HuH-7.5 (cell line): ENCODE results near the gene PAXX.

Experiments
- DNase-seq: peaks from one replicate; pipeline ENCODE4 v3.0.0; 2011; ENCODE audit warnings: low spot score

The PAXX gene

GRCh38 chr9:136968333-136969127 lies 23.7 kb upstream of the PAXX start:
- no peak for DNase-seq

GRCh38 chr9:136969150-136969549 lies 23.1 kb upstream of the PAXX start:
- no peak for DNase-seq

- DNase-seq: no peak
These were observed 22.4 kb upstream of the PAXX start for GRCh38 chr9:136969774-136970173.

- DNase-seq: no peak
These were observed 21.9 kb upstream of the PAXX start for GRCh38 chr9:136970361-136970760.

- no peak for DNase-seq
These were observed 20.5 kb upstream of the PAXX start for GRCh38 chr9:136971746-136972145.

- no peak for DNase-seq
These were observed 19.9 kb upstream of the PAXX start for GRCh38 chr9:136972335-136972734.

- no peak for DNase-seq
These were observed 19.5 kb upstream of the PAXX start for GRCh38 chr9:136972743-136973142.

- no peak for DNase-seq
These were observed 18.3 kb upstream of the PAXX start for GRCh38 chr9:136973618-136974617.

GRCh38 chr9:136974817-136975535 lies 17.2 kb upstream of the PAXX start:
- no peak for DNase-seq

GRCh38 chr9:136975644-136976043 lies 16.6 kb upstream of the PAXX start:
- DNase-seq: no peak

GRCh38 chr9:136977223-136977622 lies 15.0 kb upstream of the PAXX start, which contains the start of gene PTGDS:
TSS of gene PTGDS (plus strand) at chr9:136977504. CDS start at chr9:136977579, 75 bp downstream.
- DNase-seq: no peak

GRCh38 chr9:136977649-136978072 lies 14.6 kb upstream of the PAXX start:
- no peak for DNase-seq

GRCh38 chr9:136978073-136978864 lies 14.0 kb upstream of the PAXX start:
- peak; percentile 86 for DNase-seq

- no peak for DNase-seq
These were observed 13.2 kb upstream of the PAXX start for GRCh38 chr9:136978865-136979544.

GRCh38 chr9:136979769-136980587 lies 12.2 kb upstream of the PAXX start:
- no peak for DNase-seq

GRCh38 chr9:136980669-136981478 lies 11.3 kb upstream of the PAXX start:
- DNase-seq: no peak

GRCh38 chr9:136981588-136982231 lies 10.5 kb upstream of the PAXX start:
- DNase-seq: no peak
